HG02870 (cell line): ENCODE measurements around the gene AFAP1.

Experiments used
- ATAC-seq: cut with Tn5 transposase; IDR thresholded peaks from one replicate; pipeline ENCODE4 v1.9.1; 2021; ENCODE audit warnings: mild to moderate bottlenecking, moderate library complexity; ENCODE audit not compliant: unreplicated experiment

AFAP1 gene

DNA sequence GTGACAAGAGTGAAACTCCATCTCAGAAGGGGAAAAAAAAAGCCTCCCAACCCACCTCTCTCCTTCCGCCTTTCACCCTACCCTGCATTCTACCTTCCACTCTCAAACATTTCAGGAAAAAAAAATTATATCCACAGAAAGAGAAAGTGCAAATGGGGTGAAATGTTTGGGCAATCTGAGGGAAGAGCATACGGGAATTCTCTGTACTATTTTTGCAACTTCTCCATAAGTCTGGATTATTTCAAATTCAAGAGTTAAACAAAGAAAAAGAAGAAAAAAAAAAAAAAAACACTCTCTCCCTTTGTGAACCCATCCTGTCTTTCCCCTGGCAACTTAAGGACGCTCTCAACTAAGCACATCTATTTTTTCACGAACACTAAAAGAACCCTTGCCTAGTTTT, 41.3 kb downstream of the AFAP1 start:
- no peak for ATAC-seq

DNA sequence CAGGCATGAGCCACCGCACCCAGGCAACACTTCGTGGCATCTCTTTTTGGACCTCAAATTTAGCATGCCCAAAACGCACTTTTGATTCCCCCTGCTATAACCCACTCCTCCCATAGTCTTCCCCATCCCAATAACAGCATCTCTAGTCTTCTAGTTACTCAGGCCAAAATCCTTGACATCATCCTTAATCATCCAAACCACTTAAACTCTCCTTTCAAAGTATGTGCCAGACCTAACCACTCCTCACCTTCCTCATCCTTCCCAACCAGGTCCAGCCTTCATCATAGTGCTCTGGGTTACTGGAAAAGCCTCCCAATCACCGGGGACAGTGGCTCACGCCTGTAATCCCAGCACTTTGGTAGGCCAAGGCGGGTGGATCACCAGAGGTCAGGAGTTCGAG, 41.9 kb downstream of the AFAP1 start:
- ATAC-seq: no peak

DNA sequence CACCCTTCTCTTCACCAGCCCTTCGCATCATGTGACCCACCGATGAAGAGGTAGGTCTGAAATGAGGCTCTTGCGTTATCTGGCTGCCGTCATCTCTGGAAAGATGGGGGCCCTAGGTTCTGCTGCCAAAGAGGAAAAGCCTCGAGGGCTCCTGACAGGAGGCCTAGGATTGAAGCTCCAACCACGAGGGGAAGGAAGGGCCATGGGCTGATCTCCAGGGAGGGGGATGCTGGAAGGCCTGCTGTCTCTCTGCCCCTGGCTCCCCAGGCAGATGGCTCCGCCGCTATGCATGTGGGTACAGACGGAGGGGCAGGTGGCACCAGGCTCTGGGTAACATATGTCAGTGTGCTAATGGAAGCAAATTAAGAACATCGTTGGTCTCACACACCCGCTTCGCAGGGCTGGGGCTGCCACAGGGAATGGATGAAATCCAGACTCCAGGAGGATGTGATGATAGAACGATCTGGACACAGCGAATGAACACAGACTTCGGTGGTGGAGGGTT, 44.9 kb downstream of the AFAP1 start:
- no peak for ATAC-seq

DNA sequence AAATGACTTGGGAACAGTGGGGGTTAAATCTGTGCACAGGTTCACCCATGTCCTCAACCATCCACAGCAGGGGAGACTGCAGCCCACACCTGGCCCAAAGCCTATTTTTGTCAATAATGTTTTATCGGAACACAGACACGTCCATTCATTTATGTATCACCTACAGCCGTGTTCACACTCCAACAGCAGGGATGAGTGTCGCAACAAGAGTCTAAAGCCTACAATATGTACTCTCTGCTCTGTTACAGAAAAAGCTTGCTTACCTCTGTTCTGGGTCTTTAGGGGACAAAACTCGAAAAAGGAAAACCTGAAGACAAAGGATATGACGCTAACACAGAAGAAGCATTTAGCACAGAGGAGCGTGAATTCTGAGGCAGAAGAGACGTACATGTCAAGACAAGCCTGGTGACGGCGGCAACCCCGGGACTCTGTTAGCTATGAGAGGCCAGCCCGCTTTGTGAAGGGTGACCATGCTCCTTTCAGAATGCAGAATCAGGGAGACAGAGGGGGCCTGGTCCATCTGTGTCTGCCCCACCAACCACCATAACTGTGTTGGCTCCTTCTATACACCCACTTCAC, 45.5 kb downstream of the AFAP1 start:
- ATAC-seq: no peak

DNA sequence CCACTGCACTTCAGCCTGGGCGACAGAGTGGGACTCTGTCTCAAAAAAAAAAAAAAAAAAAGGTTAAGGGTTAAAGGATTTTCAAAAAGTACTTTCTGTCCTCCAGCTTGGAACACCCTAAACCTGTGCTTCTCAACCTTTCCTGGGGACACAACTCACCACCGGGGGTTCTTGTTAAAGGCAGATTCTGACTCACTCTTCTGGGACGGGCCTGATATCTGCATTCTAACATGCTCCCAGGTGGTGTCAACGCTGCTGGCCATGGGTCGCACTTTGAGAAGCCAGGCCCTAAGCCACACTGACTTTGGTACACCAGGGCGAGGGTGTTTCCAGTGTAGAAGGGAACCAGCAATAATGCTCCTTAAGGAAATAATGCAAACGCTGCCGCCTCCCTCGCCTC, 46.1 kb downstream of the AFAP1 start:
- no peak for ATAC-seq

DNA sequence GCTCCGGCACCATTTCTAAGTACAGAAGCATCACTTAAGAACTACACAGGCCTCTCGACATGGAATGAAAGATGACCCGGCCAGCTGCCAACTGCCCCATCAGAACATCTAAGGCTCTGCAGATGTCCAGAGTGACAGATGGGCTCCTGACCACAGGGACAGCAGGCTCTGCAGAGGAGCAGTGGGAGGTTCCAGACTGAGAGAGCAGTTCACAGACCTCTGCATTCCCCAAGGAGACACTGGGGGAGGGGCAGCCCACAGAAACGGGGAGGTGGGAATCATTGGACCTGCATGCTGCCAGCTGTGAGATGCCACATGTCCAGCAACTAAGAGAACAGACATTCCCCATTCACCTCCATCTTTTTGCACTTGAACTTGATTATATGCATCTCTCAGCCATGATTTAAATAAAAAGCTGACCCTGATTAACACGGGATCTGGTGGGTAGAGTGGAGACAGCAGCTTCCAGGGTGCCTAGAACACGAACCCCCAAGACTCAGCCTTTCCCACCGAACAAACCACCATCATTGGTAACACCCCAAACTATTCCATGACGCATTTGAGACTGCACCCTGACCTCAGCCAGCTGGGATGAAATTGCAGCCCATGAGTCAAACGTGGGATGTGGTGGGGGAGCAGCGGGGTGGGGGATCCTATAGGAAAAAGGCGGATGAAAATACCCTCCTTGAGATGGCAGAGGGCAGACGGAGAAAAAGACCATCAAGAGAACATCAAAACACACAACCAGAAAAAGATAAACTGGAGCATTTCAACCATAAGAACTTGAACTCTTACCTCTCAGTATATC, 47.2 kb downstream of the AFAP1 start:
- ATAC-seq: no peak

DNA sequence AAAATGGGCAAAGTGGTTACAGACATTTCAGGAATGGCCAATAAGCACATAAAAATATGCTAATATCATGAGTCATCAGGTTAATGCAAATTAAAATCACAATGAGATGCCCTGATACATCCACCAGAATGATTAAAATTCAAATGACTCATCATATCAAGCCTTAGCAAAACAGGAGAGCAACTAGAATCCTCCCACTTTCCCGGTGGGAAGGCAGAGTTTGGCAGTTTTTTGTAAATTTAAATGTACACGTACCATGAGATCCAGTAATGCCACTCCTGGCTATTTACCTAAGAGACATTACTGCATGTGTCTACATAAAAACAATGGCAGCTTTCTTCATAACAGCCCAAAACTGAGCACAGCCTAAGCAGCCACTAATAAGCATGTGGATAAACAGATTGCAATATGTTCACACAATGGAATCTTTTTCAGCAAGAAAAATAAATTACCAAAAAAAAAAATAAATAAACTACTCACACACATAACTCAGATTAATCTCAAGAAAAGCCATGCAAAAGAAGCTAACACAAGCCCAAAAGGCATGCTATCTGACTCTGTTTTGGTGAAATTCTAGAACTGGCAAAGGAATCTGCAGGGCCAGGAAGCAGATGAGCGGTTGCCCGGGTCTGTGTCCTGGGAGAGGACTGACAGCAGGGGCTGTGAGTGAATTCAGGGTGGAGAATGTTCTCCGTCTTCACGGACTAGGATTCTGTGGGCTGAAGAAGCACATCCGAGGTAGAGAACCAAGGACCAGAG, 48.8 kb downstream of the AFAP1 start:
- ATAC-seq: no peak

DNA sequence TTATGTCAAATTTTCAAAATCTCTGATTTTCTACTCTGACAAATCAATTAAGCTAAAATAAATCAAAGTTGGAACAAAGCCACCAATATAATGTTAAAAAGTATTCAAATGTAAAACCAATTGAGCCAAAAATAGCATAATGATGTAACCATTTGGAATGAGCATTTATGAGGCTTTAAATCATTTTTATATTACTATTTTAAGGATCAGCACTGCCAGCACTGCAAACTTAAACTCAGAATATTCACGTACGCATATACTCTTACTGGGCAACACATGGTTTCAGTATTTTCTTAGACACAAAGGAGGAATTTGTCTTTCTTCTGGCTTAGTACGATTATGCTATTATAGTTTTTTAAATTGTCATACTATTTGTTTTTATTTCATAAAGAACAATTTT, 52.2 kb downstream of the AFAP1 start:
- no peak for ATAC-seq

DNA sequence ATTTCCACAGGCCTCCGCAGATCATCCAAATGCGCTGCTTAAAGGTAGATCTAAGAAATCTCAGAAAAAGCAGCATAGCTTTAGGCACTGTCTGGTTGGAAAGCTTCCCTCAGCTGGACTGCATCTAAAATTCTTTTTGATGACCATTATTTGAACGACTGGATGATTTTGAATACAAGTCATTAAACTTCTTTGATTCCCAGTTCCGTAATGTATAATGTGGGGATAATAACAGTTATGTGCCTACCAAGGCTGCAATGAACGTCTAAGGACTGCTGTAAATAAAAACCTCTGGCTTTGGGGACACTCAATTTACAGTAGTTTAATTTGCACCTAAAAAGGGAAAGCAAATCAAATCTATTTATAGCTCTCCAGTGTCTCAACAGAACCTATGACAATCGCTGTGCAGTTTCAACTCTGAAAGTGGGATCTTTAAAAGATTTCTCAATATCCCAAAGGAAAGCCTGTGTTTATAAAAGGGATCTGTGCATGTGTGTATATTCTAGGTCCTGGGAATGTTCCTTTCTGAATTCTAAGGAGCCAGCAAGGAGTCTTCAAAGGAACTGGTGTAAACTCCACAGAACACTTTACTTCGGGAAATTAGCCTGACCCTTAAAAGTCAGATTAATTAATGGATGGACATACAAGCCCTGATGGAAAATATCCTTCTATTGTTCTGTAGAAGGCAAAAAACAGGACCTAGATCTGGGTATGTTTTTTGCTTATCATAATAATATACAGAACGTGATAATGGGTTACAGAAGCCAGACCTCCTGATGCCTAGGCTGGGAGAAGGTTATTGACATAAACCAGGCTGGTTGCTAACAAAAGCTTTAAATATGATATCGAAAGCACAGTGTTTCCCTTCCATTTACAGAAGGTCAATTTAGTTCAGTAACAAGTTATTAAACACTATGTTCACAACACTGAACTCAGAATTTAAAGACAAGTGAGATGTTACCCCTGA, 53.4 kb downstream of the AFAP1 start:
- no peak for ATAC-seq

DNA sequence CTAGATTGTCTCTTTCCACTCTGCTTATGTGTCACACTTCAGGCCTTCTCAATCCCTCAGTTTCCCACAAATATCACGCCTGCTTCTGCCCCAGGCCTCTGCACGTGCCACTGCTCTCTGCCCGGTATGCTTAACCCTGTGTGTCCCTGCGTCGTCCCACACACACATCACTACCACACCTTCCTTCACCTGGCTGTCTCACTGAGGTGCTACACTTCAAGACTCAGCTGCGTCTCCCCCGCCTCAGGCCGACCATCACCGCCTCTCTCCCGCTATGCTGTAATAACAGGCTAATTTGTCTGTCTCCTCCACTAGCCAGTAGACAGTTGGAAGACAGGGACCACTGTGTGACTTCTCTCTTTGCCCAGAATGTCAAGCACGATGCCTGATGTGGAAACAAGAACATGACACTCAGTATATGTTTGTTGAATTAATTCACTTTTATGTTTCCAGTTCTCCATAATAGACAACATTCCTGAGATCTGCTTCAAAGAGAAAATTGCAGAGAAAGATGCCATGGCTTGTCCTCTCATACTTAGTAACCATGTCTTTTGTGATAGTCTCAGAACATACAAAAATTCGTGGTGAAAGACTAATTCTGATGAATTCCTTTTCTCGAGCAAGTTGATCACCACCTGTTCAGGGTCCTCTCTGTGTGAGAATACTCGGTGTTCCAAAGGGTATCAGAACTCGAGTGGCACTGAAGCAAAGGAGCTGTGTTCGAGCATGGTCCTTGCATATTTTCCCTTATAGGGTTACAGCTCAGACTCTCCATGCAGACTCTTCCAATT, 54.2 kb downstream of the AFAP1 start:
- ATAC-seq: no peak

DNA sequence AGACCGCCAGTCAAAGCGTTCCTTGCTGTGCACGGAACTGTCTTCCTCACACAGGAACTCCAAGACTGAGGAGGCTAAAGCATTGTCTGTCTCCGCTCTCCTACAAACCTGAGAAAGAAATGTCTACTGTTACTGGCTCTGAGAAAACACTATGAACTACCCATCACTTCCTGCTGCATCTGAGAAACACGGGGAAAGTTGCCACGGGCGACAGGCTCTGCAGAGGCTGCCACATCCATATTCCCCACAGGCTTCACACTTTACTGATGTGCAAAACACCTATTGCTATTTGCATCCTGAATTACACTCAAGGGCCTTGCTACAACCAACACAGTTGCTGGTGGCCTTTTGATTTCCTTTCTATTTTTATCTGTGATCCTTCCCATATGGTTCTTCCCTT, 59.0 kb downstream of the AFAP1 start:
- no peak for ATAC-seq

DNA sequence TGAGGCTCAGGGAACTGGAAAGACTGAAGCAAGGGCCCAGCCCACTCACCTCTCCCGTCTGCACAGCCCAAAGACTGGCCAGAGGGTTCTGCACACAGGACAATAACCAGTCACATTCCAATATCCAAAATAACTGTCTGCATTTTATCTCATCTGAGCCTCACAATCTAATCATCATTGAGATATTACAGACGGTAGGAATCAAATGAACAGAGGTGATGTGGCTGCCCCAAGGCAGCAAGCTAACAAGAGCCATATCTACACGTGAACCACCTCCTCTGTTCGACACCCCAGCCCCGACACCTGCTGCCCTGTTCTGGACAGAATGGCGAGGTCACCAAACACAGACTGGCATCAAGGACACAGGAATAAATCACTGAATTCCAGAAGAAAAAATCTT, 60.5 kb downstream of the AFAP1 start:
- no peak for ATAC-seq

DNA sequence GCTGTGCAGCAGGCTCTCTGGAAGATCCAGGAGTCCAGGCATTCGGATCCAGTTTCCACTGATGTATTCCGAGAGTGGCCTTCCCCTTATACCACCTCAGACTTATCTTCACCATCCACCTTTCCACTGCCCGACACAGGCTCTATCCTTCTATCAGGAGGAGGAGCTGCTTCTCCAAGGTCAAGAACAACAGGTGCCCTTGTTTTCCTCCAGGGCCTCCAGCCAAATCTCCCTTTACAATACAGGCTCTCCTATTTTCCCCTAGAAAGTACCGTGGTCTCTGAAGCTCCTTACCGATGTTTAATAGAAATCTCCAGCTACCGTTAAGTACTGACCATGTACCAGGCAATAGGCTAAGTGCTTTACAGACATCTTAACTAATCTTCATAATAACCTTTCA, 61.3 kb downstream of the AFAP1 start:
- ATAC-seq: no peak

DNA sequence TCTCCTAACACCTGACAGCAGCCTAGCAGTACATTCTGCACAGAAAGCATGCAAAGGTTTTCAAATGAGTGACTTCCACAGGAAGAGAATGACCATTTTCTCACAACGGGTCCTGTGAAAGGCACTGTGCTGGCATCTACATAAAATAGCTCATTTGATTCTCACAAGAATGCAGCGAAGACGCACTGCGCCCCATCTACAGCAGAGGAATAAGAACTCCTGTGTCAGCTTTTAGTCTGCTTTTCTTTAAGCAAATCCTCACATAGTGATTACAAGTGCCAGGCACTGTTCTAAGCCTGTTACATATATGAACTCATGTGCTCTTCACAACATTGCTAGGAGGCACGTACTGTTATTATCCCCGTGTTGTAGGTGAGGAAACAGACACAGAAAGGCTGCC, 62.5 kb downstream of the AFAP1 start:
- ATAC-seq: no peak

DNA sequence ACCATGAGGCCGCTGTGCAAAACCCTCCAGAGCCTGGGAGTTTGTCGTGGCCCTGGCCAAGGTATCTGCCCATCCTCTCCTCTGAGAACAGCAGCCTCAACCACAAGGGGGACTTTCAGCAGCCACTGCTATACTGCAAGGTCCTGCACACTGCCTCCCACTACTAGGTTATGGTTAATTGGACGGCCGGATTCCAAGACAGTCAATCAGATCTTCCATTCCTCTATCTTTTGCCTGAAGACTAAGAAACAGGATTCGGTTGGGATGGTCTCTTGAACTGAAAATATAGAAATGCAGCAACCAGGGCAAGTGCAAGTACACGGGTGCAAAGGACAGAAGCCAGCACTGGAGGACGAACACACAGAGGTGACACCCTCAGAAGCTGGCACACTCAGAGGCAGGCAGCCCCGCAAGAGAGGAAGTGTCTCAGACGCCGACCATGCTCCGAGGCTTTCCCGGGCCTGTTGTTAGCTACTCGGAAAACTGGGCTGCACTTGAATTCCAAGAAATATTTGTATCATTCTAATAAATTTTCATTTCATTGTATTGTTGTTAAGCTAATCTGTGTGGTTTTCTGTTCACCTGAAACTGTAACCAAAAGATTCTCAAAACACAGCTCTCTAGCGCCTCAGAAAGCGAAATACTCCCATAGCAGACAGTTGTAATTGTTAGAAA, 63.3 kb downstream of the AFAP1 start:
- no peak for ATAC-seq

DNA sequence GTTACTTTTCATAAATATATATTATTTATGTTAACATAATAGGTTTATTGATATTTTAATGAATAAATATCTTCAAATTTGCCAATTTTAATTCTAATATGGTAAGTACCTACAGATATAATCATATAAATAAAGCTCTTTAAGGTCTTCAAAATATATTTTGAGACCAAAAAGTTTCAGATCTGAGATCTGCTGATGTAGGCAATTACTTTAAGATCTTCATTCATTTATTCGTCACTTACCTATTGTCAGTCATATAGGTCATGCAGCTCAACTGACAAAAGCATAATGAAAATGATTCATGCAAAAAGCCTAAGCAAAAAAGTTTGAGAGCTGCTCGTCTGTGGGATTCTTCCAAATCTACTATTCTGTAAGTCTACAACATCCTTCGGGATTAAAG, 64.8 kb downstream of the AFAP1 start:
- ATAC-seq: no peak

DNA sequence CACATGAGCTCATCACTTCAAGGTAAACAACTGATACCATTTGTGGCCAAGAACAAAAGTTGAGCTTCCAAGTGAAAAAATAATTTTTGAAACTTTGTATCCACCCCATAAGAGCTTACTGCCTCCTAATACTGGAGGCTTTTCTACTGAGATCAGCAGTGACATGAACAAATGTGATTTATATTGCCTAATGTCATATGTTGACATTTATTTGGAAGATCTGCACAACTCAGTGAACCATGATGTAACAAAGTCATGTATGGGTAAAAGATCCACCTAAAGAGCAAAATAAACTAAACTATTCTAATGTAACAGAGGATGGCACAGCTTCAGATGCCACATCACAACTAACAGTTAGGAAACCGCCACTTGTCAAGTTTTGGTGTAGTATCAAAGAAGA, 65.8 kb downstream of the AFAP1 start:
- no peak for ATAC-seq

DNA sequence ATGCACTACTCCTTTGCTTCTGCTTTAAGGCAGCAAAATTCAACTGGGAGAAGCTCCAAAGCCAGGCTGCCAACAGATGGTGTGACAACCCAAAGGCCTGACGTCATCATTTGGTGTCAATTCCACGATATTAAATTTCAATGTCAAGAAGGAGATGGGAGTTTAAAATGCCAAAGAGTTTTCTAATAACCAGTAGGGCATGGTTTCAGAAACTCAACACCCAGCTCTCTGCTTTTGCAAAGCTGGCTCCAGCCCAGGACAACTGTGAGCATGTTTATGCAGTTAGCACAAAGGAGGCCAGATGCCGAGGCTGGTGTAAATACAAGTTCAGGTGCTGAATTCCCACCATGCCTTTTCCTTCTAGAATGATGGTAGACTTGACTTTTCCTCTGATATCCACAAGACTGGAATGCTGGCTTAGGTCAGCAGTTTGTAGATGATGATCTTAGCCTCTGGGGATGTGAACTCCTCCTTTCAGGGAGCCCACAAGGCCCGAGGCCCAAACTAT, 67.3 kb downstream of the AFAP1 start:
- no peak for ATAC-seq

DNA sequence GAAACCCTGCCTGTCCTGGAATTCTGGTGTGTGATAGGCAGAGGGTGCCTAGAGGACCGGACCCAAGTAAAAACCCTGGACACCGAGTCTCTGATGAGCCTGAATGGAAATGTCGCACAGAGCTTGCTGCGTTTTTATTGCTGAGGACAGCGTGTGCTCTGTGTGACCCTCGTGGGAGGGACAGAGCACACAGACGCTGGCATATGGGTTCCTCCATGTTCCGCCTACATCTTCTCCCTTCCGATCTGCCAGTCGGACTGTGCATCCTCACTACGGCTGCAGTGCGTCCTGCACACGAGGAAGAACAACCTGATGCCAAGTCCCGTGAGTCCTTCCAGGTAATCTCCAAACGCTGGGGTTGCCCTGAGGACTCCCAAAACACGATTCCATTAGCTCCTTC, 68.3 kb downstream of the AFAP1 start:
- no peak for ATAC-seq
